Hippocampal formation (tissue), 2 donors: ENCODE results near the gene MAGI2.

Experiments used
- DNase-seq, 2 donors: peaks; one replicate each; lab custom pipeline; 2025; lab: John Stamatoyannopoulos, UW

The MAGI2 gene

GRCh38 chr7:78179211-78179610, 1274.3 kb downstream of the MAGI2 start:
- no peak for DNase-seq

GRCh38 chr7:78178319-78178718, 1275.1 kb downstream of the MAGI2 start:
- no peak for DNase-seq

- no peak for DNase-seq
Observed at GRCh38 chr7:78176171-78176570, 1277.3 kb downstream of the MAGI2 start.

GRCh38 chr7:78175330-78176100, 1278.0 kb downstream of the MAGI2 start:
- DNase-seq: no peak

- no peak for DNase-seq
Observed at GRCh38 chr7:78173666-78174065, 1279.8 kb downstream of the MAGI2 start.

GRCh38 chr7:78172933-78173591, 1280.4 kb downstream of the MAGI2 start:
- DNase-seq: no peak

GRCh38 chr7:78172267-78172757, 1281.2 kb downstream of the MAGI2 start:
- DNase-seq: no peak

GRCh38 chr7:78171398-78171797, 1282.1 kb downstream of the MAGI2 start:
- DNase-seq: no peak

- DNase-seq: no peak
Observed at GRCh38 chr7:78170815-78171214, 1282.7 kb downstream of the MAGI2 start.

GRCh38 chr7:78169992-78170391, 1283.5 kb downstream of the MAGI2 start:
- no peak for DNase-seq

GRCh38 chr7:78168865-78169264, 1284.6 kb downstream of the MAGI2 start:
- no peak for DNase-seq

- DNase-seq: no peak
Observed at GRCh38 chr7:78167860-78168259, 1285.6 kb downstream of the MAGI2 start.

GRCh38 chr7:78165854-78166253, 1287.6 kb downstream of the MAGI2 start:
- DNase-seq: peak in 1 of 2 donors; percentile 19

- no peak for DNase-seq
Observed at GRCh38 chr7:78165454-78165853, 1288.0 kb downstream of the MAGI2 start.

GRCh38 chr7:78164459-78164858, 1289.0 kb downstream of the MAGI2 start:
- DNase-seq: no peak

GRCh38 chr7:78161781-78162180, 1291.7 kb downstream of the MAGI2 start:
- DNase-seq: no peak

- no peak for DNase-seq
Observed at GRCh38 chr7:78159545-78159944, 1293.9 kb downstream of the MAGI2 start.

- no peak for DNase-seq
Observed at GRCh38 chr7:78153285-78153684, 1300.2 kb downstream of the MAGI2 start.

GRCh38 chr7:78151229-78151628, 1302.2 kb downstream of the MAGI2 start:
- DNase-seq: peak in 1 of 2 donors; percentile 24

- no peak for DNase-seq
Observed at GRCh38 chr7:78149787-78150186, 1303.7 kb downstream of the MAGI2 start.

GRCh38 chr7:78148166-78148894, 1305.1 kb downstream of the MAGI2 start:
- no peak for DNase-seq

- DNase-seq: no peak
Observed at GRCh38 chr7:78146546-78146945, 1306.9 kb downstream of the MAGI2 start.

GRCh38 chr7:78143661-78144060, 1309.8 kb downstream of the MAGI2 start:
- no peak for DNase-seq
